OCI-LY7 (cell line): ENCODE data around the gene F2R. TPM values are rescaled to one million over a fixed set of nuclear protein-coding genes. Genes with fewer than 3 reads are reported as not detected.

Experiments used
- BruUV-seq: library from RNA; stranded (reverse); fragments of 400-500 nt; replicated peaks from 2 replicates; lab custom pipeline; 2021; lab: Mats Ljungman, UMichigan
- CTCF ChIA-PET: fragments of 300-600 bp; sonication (Branson Sonifier 250); formaldehyde crosslinking; loops from one replicate; lab custom pipeline; 2022; ENCODE audit warnings: antibody characterized with exemption; ENCODE audit not compliant: unreplicated experiment; lab: Charles Lee
- POLR2A ChIA-PET: fragments of 300-600 bp; sonication (Branson Sonifier 250); formaldehyde crosslinking; loops from one replicate; lab custom pipeline; 2022; ENCODE audit warnings: antibody characterized with exemption; lab: Charles Lee
- DNase-seq: peaks from one replicate; pipeline ENCODE4 v3.0.0-alpha.2; 2015; ENCODE audit warnings: low spot score
- H2AFZ ChIP-seq: fragments of 200-600 bp; sonication (generic), shearing (Covaris generic); 2 replicates; pipeline ENCODE4 v1.6.1; 2014; ENCODE audit warnings: mild to moderate bottlenecking, antibody characterized with exemption, low read length, moderate library complexity
- H3K27ac ChIP-seq: fragments of 200-600 bp; sonication (generic); 2 replicates; pipeline ENCODE4 v1.5.1; 2014; ENCODE audit warnings: mixed run types, low read depth, mild to moderate bottlenecking, moderate library complexity, low read length, inconsistent platforms; ENCODE audit not compliant: poor library complexity, severe bottlenecking
- H3K36me3 ChIP-seq: fragments of 200-600 bp; sonication (generic); 2 replicates; pipeline ENCODE4 v1.6.1; 2014; ENCODE audit warnings: mild to moderate bottlenecking, antibody characterized with exemption, low read length, moderate library complexity, mixed read lengths; ENCODE audit not compliant: insufficient read depth
- H3K4me1 ChIP-seq: fragments of 200-600 bp; sonication (generic); 2 replicates; pipeline ENCODE4 v1.5.1; 2014; ENCODE audit warnings: mild to moderate bottlenecking, low read length; ENCODE audit not compliant: insufficient read depth, poor library complexity, severe bottlenecking
- H3K4me2 ChIP-seq: fragments of 200-600 bp; sonication (generic); 2 replicates; pipeline ENCODE4 v1.6.1; 2014; ENCODE audit warnings: mild to moderate bottlenecking, low read length
- H3K4me3 ChIP-seq: fragments of 200-600 bp; sonication (generic); 2 replicates; pipeline ENCODE4 v1.5.1; 2014; ENCODE audit warnings: mild to moderate bottlenecking, low read depth, low read length; ENCODE audit not compliant: poor library complexity, severe bottlenecking
- H3K79me2 ChIP-seq: fragments of 200-600 bp; sonication (generic); 2 replicates; pipeline ENCODE4 v1.6.1; 2016; ENCODE audit warnings: low read depth, mild to moderate bottlenecking, low read length, moderate library complexity, mixed read lengths; ENCODE audit not compliant: insufficient read depth
- H3K9me2 ChIP-seq: fragments of 200-600 bp; sonication (generic); 2 replicates; pipeline ENCODE4 v1.6.1; 2016; ENCODE audit warnings: mild to moderate bottlenecking, low read length, mixed read lengths; ENCODE audit not compliant: insufficient read depth
- H3K9me3 ChIP-seq: fragments of 200-600 bp; sonication (generic); 2 replicates; pipeline ENCODE4 v1.6.1; 2014; ENCODE audit warnings: mild to moderate bottlenecking, mixed run types, low read length, mixed read lengths
- H4K20me1 ChIP-seq: fragments of 200-600 bp; sonication (generic); 2 replicates; pipeline ENCODE4 v1.6.1; 2014; ENCODE audit warnings: mild to moderate bottlenecking, antibody characterized with exemption, low read length, moderate library complexity, mixed read lengths; ENCODE audit not compliant: insufficient read depth
- EZH2phosphoT487 ChIP-seq: fragments of 200-600 bp; sonication (generic); IDR thresholded peaks from 2 replicates; pipeline ENCODE4 v1.6.1; 2018; ENCODE audit warnings: low read depth, borderline replicate concordance, mild to moderate bottlenecking, mixed run types, antibody characterized with exemption, low read length, moderate library complexity, mixed read lengths
- intact Hi-C: fragments of 100-400 bp; cut with micrococcal nuclease; formaldehyde crosslinking; loops from one replicate; pipeline ENCODE4 v1.10.0; 2022; ENCODE audit not compliant: unreplicated experiment
- total RNA-seq, 2 experiments: library from RNA; depleted of rRNA in 1 of 2; stranded (reverse); fragments of >200 nt in 1 of 2; shearing (Covaris generic) in 1 of 2; gene quantifications; 2 replicates each; pipeline ENCODE4 v1.2.3, GENCODE V29; 2014 to 2022
- TF ChIP-seq, protein P1 (sequence below): fragments of 200-600 bp; sonication (generic); conservative IDR thresholded peaks from 2 replicates; pipeline ENCODE4 v1.5.1; 2014; ENCODE audit warnings: mild to moderate bottlenecking, antibody characterized with exemption, low read length, moderate library complexity, mixed read lengths

The F2R gene
- total RNA-seq, 2 experiments from 2014 or later, result 0.08 TPM; not detected in 1

DNA sequence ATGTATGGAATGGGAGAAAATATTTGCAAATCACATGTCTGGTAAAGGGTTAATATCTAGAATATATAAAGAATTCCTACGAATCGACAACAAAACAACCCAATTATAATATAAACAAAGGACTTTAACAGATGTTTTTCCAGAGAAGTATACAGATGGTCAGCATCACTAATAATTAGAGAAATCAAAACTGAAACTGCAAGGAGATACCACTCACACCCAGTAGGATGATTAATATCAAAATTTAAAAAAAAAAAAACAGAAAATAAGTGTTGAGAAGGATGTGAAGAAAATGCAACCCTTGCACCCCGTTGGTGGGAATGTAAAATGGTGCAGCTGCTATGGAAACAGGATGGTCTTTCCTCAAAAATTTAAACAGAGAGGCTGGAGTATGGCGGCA is 34.6 kb upstream of the F2R start:
- H3K9me3 ChIP-seq, result no peaks in the 10 kb centered on the region
- H3K4me1 ChIP-seq, result no peaks in the 10 kb centered on the region
- H3K4me2 ChIP-seq, result no peak overlapping the region
- no peaks in the 10 kb centered on the region for H3K79me2 ChIP-seq
- BruUV-seq, result no TSS peak
- CTCF ChIA-PET, result no interaction called here
- H3K36me3 ChIP-seq, result peaks cover 55% of the 10 kb centered on the region
- POLR2A ChIA-PET, result interaction anchor here (0.7 kb wide), 1 partner anchor 639 kb away, joined by 4 read pairs; no protein-coding TSS in a partner anchor
- H3K27ac ChIP-seq, result no peak overlapping the region
- no peak overlapping the region for H2AFZ ChIP-seq
- intact Hi-C loops, result no loop called here
- DNase-seq, result no peak
- no peaks in the 10 kb centered on the region for H3K9me2 ChIP-seq
- TF ChIP-seq, protein P1, sequence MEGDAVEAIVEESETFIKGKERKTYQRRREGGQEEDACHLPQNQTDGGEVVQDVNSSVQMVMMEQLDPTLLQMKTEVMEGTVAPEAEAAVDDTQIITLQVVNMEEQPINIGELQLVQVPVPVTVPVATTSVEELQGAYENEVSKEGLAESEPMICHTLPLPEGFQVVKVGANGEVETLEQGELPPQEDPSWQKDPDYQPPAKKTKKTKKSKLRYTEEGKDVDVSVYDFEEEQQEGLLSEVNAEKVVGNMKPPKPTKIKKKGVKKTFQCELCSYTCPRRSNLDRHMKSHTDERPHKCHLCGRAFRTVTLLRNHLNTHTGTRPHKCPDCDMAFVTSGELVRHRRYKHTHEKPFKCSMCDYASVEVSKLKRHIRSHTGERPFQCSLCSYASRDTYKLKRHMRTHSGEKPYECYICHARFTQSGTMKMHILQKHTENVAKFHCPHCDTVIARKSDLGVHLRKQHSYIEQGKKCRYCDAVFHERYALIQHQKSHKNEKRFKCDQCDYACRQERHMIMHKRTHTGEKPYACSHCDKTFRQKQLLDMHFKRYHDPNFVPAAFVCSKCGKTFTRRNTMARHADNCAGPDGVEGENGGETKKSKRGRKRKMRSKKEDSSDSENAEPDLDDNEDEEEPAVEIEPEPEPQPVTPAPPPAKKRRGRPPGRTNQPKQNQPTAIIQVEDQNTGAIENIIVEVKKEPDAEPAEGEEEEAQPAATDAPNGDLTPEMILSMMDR, result no peak
- TF ChIP-seq EZH2phosphoT487, result no peak
- no peak overlapping the region for H3K4me3 ChIP-seq
- no peaks in the 10 kb centered on the region for H4K20me1 ChIP-seq

DNA sequence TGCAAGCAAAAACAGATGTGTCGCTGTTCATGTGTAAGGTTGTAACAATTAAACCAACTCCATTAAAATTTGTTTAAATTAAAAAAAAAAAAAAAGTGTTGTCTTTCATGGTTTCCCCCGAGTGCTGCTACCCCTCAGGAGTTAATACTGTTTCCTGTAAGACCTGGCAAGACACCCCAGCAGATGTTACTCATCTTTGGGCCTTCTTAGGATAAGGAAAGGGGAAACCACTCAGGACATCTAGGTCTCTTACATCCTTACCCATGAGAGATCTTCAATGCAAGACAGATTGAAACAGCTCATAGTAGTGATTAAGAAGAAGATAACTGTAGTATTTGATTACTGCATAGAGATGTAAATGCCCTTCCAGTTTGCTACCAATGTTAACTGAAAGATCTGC is 33.5 kb upstream of the F2R start:
- Histone ChIP-seq H3K4me2 (no peak overlapping the region), H3K9me3 (no peaks in the 10 kb centered on the region), H3K36me3 (peaks cover 52% of the 10 kb centered on the region), H2AFZ (no peak overlapping the region), H3K79me2 (no peaks in the 10 kb centered on the region), H3K4me3 (no peak overlapping the region), H4K20me1 (no peaks in the 10 kb centered on the region), H3K27ac (no peak overlapping the region), H3K4me1 (no peaks in the 10 kb centered on the region), H3K9me2 (no peaks in the 10 kb centered on the region)
- no TSS peak for BruUV-seq
- intact Hi-C loops, result no loop called here
- CTCF ChIA-PET, result interaction anchor here (0.6 kb wide), 1 partner anchor 182 kb away, joined by 3 read pairs; no protein-coding TSS in a partner anchor
- DNase-seq, result no peak
- TF ChIP-seq, protein P1, result no peak
- TF ChIP-seq EZH2phosphoT487, result no peak
- POLR2A ChIA-PET, result interaction anchor here (0.6 to 0.7 kb wide), 3 partner anchors 13 to 67 kb away, joined by 3 to 5 read pairs (median 4); no protein-coding TSS in a partner anchor
